ENCODE results near the gene AOPEP. TPM values are rescaled to one million over a fixed set of nuclear protein-coding genes. Genes with fewer than 3 reads are reported as not detected.
A peak's percentile ranks its signal among the peaks of the same experiment; 100 is the strongest.
"Not testable (repeated sequence)": the region's sequence is repeated elsewhere in the genome, so short reads cannot be mapped to it uniquely, and the experiment has no call there.

The AOPEP gene
- total RNA-seq, 1 donor from 2014 or later: 48.0 TPM

DNA sequence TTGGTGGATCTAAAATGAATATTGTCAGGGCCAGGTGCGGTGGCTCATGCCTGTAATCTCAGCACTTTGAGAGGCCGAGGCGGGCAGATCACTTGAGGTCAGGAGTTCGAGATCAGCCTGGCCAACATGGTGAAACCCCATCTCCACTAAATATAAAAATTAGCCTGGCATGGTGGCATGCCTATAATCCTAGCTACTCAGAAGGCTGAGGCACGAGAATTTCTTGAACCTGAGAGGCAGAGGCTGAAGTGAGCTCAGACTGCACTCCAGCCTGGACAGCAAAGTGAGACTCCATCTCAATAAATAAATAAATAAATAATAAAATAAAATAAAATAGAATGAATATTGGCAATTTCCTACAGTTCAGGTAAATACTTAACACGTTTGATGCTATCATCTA lies 213.8 kb downstream of the AOPEP start:
- H3K4me3 ChIP-seq (ENCODE audit: low read length in 3 of 3); H3K27ac ChIP-seq (ENCODE audit: low read depth, low read length); H3K9me3 ChIP-seq (ENCODE audit: control insufficient read depth in 3 of 3, low read length in 3 of 3); H3K9ac ChIP-seq (ENCODE audit: low read depth in 1 of 3, low read length in 3 of 3); H3K36me3 ChIP-seq (ENCODE audit: control insufficient read depth in 3 of 3, insufficient read depth in 3 of 3, low read length in 3 of 3); H3K27me3 ChIP-seq (ENCODE audit: control insufficient read depth in 3 of 3, insufficient read depth in 3 of 3, low read length in 3 of 3): not testable (repeated sequence)
- H3K4me1 ChIP-seq (ENCODE audit: control insufficient read depth in 3 of 3, insufficient read depth in 3 of 3, low read length in 3 of 3): peaks cover 26 to 37% (median 26%) of the 10 kb centered on the region in 3 donors

DNA sequence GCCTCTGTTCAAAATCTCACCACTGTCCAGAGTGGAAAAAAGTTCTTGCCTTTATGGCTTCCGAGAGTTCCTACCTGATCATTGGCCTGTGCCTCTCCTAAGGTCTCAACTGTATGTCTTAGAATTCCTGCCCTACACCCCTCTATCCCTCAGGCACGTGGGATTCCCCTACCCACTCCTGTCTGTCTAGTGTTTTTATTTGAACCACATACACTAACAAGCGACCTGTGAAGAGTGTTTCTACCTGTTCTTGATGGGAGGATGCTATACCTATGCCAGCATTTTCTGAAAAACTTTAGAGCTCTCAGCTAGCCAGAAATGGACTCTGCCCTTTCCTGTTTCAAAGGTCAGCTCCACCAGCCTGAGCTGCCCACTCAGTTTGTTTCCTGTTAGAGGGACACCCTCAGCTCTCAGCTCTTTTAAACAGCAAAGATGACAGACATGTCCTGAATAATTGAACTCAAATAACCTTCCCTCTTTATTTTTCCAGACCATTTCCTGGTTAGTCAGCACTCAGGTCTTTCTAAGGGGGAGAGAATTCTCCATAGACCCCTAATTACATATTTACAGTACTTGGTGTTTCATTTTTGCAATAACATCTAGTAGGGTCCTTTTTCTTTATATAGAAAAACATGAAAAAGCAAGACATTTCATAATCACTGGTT lies 214.8 kb downstream of the AOPEP start:
- Histone ChIP-seq H3K27me3 (ENCODE audit: control insufficient read depth in 3 of 3, insufficient read depth in 3 of 3, low read length in 3 of 3) (no peaks in the 10 kb centered on the region), H3K9ac (ENCODE audit: low read depth in 1 of 3, low read length in 3 of 3) (peak overlapping the region in 1 of 3 donors; percentile 18), H3K27ac (ENCODE audit: low read depth, low read length) (peak overlapping the region; percentile 38), H3K9me3 (ENCODE audit: control insufficient read depth in 3 of 3, low read length in 3 of 3) (no peaks in the 10 kb centered on the region), H3K4me1 (ENCODE audit: control insufficient read depth in 3 of 3, insufficient read depth in 3 of 3, low read length in 3 of 3) (peaks cover 30 to 46% (median 34%) of the 10 kb centered on the region in 3 donors), H3K4me3 (ENCODE audit: low read length in 3 of 3) (peak overlapping the region in 2 of 3 donors; percentile 5 to 23), H3K36me3 (ENCODE audit: control insufficient read depth in 3 of 3, insufficient read depth in 3 of 3, low read length in 3 of 3) (no peaks in the 10 kb centered on the region)

DNA sequence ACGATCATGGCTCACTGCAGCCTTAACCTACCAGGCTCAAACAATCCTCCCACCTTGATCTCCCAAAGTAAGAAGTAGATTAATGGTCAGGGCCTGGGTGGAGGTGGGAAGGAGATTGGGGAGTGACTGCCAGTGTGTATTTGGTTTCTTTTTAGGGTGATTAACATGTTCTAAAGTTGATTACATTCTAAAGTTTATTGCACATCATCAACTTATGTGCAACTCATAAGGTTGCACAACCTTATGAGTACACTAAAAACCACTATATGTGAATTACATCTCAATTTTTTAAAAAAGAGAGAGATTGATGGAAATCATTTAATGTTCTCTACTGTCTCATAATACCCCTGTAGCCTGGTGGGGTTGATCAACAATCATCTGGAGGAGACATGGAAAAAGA lies 218.1 kb downstream of the AOPEP start:
- peaks cover 37 to 51% (median 41%) of the 10 kb centered on the region in 3 donors for H3K4me1 ChIP-seq (ENCODE audit: control insufficient read depth in 3 of 3, insufficient read depth in 3 of 3, low read length in 3 of 3)
- H3K9ac ChIP-seq (ENCODE audit: low read depth in 1 of 3, low read length in 3 of 3): peak overlapping the region in 1 of 3 donors; percentile 69
- no peaks in the 10 kb centered on the region for H3K36me3 ChIP-seq (ENCODE audit: control insufficient read depth in 3 of 3, insufficient read depth in 3 of 3, low read length in 3 of 3)
- H3K27me3 ChIP-seq (ENCODE audit: control insufficient read depth in 3 of 3, insufficient read depth in 3 of 3, low read length in 3 of 3): no peaks in the 10 kb centered on the region
- H3K4me3 ChIP-seq (ENCODE audit: low read length in 3 of 3): peak overlapping the region in 2 of 3 donors; percentile 60 to 64
- peak overlapping the region; percentile 64 for H3K27ac ChIP-seq (ENCODE audit: low read depth, low read length)
- no peaks in the 10 kb centered on the region for H3K9me3 ChIP-seq (ENCODE audit: control insufficient read depth in 3 of 3, low read length in 3 of 3)

DNA sequence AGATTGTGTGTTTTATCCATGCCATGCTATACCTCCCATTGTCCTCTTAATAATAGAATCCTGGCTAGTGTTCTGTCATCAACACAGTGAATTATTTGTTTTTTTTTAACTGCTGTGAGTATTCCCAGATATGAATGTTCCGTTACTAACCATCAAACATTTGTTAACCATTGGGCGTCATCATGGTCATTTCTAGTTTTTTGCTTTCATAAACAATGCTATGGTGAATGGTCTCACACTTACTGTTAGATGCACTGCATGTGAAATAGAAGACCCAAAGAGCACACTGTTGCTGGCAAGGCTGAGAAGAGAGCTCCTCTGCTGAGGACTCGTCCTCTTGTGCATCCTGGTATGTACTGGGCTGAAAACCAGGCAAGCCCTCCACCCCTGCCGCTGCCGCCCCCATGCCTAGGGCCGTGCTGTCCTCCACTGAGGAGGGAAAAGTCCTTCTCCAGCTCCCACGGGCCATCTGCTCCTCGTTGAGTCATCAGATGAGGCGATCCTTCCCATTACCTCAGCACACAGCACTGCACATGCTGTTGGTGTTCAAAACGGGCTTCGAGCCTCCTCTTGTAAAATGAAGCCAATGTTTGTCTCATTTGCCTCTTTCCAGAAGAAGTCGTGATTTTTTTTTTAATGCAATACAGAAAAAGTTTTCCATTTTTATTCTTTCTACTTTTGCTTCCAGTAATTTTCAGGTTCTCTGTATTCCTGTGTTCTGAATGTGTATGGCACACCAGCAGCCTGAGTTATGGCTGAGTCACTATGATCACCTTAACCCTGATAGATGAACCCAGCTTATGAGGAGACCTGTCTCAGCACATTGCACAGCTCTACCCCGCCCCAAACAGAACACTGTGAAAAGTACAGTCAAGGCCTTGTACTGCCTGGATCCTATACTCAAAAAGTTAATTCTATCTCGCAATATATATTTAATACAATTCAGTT lies 219.0 kb downstream of the AOPEP start:
- peaks cover 42 to 55% (median 47%) of the 10 kb centered on the region in 3 donors for H3K4me1 ChIP-seq (ENCODE audit: control insufficient read depth in 3 of 3, insufficient read depth in 3 of 3, low read length in 3 of 3)
- H3K27me3 ChIP-seq (ENCODE audit: control insufficient read depth in 3 of 3, insufficient read depth in 3 of 3, low read length in 3 of 3): no peaks in the 10 kb centered on the region
- peak overlapping the region in 2 of 3 donors; percentile 58 to 69 for H3K9ac ChIP-seq (ENCODE audit: low read depth in 1 of 3, low read length in 3 of 3)
- no peaks in the 10 kb centered on the region for H3K36me3 ChIP-seq (ENCODE audit: control insufficient read depth in 3 of 3, insufficient read depth in 3 of 3, low read length in 3 of 3)
- H3K9me3 ChIP-seq (ENCODE audit: control insufficient read depth in 3 of 3, low read length in 3 of 3): no peaks in the 10 kb centered on the region
- H3K4me3 ChIP-seq (ENCODE audit: low read length in 3 of 3): peak overlapping the region; percentile 47 to 64 (median 60)
- H3K27ac ChIP-seq (ENCODE audit: low read depth, low read length): peak overlapping the region; percentile 64

DNA sequence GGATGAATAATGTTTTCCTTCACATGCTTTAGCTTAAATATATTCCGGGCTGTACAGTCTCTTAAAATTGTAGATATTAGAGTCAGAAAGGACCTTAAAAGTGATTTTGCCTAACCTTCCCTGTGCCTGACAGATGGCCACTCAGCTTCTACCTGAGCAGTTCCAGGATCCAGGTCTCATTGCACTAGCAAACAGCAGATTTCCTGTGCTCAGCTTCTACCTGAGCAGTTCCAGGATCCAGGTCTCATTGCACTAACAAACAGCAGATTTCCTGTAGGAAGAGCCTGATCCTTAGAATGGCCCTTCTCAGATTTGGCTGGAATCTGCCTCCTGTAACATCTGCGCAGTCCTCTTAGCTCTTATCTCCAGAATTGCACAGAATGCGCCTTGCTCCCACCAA lies 219.8 kb downstream of the AOPEP start:
- Histone ChIP-seq H3K36me3 (ENCODE audit: control insufficient read depth in 3 of 3, insufficient read depth in 3 of 3, low read length in 3 of 3) (no peaks in the 10 kb centered on the region), H3K4me1 (ENCODE audit: control insufficient read depth in 3 of 3, insufficient read depth in 3 of 3, low read length in 3 of 3) (peaks cover 43 to 55% (median 47%) of the 10 kb centered on the region in 3 donors), H3K27ac (ENCODE audit: low read depth, low read length) (peak overlapping the region; percentile 64), H3K27me3 (ENCODE audit: control insufficient read depth in 3 of 3, insufficient read depth in 3 of 3, low read length in 3 of 3) (no peaks in the 10 kb centered on the region), H3K9me3 (ENCODE audit: control insufficient read depth in 3 of 3, low read length in 3 of 3) (no peaks in the 10 kb centered on the region), H3K4me3 (ENCODE audit: low read length in 3 of 3) (no peak overlapping the region), H3K9ac (ENCODE audit: low read depth in 1 of 3, low read length in 3 of 3) (peak overlapping the region in 1 of 3 donors; percentile 44)

DNA sequence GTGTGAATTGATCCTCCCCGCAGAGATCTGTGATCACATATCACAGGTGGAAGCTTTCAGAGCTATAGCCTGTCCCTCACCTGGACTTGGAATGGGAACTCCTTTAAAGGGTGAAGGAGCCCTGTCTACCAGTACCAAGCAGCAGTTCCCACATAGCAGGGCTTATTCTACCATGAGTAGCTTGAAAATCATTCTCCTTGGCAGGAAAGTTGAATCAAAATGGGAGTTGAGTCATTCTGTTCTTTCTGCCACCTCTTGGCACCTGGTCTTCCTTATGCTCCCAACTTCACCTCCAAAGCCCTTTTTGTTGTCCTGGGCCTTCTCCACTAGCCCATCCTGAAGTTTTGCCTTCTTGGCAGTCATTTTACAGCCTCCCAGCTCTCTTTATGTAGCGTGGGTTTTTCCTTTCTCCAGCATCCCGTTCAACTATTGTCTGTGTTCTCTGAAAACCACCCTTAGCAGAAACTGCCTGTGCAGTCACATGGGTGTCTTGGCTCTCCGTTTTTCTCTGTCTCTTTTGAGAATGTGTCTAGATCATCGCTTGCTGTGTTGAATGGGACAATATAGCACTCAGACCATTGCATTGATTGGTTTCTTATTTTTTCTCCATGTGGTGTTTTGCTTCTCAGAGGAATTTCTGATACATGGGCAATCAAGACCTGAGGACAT lies 222.2 kb downstream of the AOPEP start:
- Histone ChIP-seq H3K4me3 (ENCODE audit: low read length in 3 of 3) (no peak overlapping the region), H3K4me1 (ENCODE audit: control insufficient read depth in 3 of 3, insufficient read depth in 3 of 3, low read length in 3 of 3) (peaks cover 57 to 70% (median 65%) of the 10 kb centered on the region in 3 donors), H3K27ac (ENCODE audit: low read depth, low read length) (peak overlapping the region; percentile 84), H3K9me3 (ENCODE audit: control insufficient read depth in 3 of 3, low read length in 3 of 3) (no peaks in the 10 kb centered on the region), H3K27me3 (ENCODE audit: control insufficient read depth in 3 of 3, insufficient read depth in 3 of 3, low read length in 3 of 3) (no peaks in the 10 kb centered on the region), H3K36me3 (ENCODE audit: control insufficient read depth in 3 of 3, insufficient read depth in 3 of 3, low read length in 3 of 3) (no peaks in the 10 kb centered on the region), H3K9ac (ENCODE audit: low read depth in 1 of 3, low read length in 3 of 3) (no peak overlapping the region)

DNA sequence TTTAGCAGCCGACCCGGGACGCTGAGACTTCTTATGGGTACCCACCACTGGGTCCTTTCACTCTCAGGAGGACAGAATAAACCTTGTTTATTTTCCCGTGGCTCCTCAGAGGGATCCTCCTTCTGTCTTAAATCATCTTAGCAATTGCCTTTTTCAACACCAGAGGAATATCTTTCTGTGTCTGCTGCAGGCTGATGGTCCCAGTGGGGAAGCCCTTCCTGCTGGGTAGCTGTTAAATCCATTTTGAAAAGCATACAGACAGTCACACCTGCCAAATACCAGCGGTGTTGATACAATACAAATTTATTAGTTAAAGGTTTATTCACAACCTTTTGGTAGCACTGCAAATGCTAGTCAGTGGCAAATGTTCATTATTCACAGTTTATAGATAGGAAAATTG lies 222.9 kb downstream of the AOPEP start:
- Histone ChIP-seq H3K9ac (ENCODE audit: low read depth in 1 of 3, low read length in 3 of 3) (no peak overlapping the region), H3K36me3 (ENCODE audit: control insufficient read depth in 3 of 3, insufficient read depth in 3 of 3, low read length in 3 of 3) (no peaks in the 10 kb centered on the region), H3K4me3 (ENCODE audit: low read length in 3 of 3) (peak overlapping the region in 1 of 3 donors; percentile 2), H3K27me3 (ENCODE audit: control insufficient read depth in 3 of 3, insufficient read depth in 3 of 3, low read length in 3 of 3) (no peaks in the 10 kb centered on the region), H3K9me3 (ENCODE audit: control insufficient read depth in 3 of 3, low read length in 3 of 3) (no peaks in the 10 kb centered on the region), H3K27ac (ENCODE audit: low read depth, low read length) (peak overlapping the region; percentile 84), H3K4me1 (ENCODE audit: control insufficient read depth in 3 of 3, insufficient read depth in 3 of 3, low read length in 3 of 3) (peaks cover 57 to 70% (median 67%) of the 10 kb centered on the region in 3 donors)

DNA sequence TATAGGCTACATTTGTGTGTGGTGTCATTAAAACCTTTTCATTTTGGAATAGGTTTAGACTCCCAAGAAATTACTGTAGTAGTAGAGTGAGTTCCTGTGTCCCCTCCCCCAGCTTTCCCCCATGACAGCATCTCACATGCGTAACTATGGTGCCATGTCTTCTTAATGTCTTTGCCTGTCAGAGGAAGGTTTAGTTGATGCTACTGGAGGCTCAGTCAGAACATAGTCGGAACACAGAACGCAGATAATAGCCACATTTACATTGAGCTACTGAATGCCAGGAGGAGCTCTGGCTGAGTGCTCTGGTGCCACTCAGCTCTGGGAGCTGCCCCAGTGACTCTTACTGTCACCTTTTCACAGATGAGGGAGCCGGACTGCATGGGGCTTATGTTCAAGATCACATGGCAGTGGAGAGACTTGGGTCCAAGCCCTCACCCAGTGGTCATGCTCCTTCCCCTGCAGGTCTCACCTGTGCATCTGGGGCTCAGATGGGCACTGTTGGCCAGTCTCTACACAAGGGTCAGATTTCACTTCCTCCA lies 223.6 kb downstream of the AOPEP start:
- peak overlapping the region in 2 of 3 donors; percentile 67 to 70 for H3K9ac ChIP-seq (ENCODE audit: low read depth in 1 of 3, low read length in 3 of 3)
- peak overlapping the region; percentile 84 for H3K27ac ChIP-seq (ENCODE audit: low read depth, low read length)
- no peaks in the 10 kb centered on the region for H3K9me3 ChIP-seq (ENCODE audit: control insufficient read depth in 3 of 3, low read length in 3 of 3)
- H3K4me1 ChIP-seq (ENCODE audit: control insufficient read depth in 3 of 3, insufficient read depth in 3 of 3, low read length in 3 of 3): peaks cover 54 to 70% (median 67%) of the 10 kb centered on the region in 3 donors
- no peaks in the 10 kb centered on the region for H3K36me3 ChIP-seq (ENCODE audit: control insufficient read depth in 3 of 3, insufficient read depth in 3 of 3, low read length in 3 of 3)
- H3K4me3 ChIP-seq (ENCODE audit: low read length in 3 of 3): peak overlapping the region; percentile 2 to 37 (median 32)
- H3K27me3 ChIP-seq (ENCODE audit: control insufficient read depth in 3 of 3, insufficient read depth in 3 of 3, low read length in 3 of 3): no peaks in the 10 kb centered on the region

DNA sequence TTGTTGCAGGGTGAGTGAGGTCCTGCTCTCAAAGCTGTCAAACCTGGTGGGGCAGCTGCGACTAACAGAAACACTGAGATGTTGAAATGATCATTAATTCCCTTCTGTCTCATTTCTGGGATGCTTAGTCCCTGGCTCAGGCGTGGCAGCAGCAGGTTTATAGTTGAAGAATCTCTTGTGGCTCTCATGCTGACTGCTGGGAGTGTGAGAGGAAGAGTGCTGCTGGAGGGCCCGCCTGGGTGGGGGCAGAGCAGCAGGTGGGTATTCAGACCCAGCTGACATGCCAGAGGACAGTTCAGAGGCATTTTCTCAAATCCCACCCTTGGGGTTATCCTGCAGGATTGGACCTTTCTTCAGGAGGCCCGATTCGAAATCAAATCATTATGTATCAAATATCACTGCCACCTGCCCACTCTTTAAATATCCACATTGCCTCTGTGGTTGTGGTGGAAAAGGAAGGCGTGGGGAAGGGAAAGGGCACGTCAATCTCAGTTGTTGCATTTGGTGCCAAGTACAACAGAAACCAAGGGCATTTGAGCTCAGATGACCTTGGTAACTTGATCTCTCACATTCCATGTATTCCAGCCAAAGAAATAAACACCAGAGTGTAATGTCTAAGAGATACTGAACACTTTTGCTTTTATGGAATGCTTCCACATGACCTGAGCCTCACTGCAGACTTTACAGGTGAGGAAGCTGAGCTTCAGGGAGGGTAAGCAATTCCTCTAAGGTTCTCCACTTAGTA lies 224.3 kb downstream of the AOPEP start:
- no peaks in the 10 kb centered on the region for H3K36me3 ChIP-seq (ENCODE audit: control insufficient read depth in 3 of 3, insufficient read depth in 3 of 3, low read length in 3 of 3)
- peak overlapping the region; percentile 2 to 32 (median 22) for H3K4me3 ChIP-seq (ENCODE audit: low read length in 3 of 3)
- no peaks in the 10 kb centered on the region for H3K27me3 ChIP-seq (ENCODE audit: control insufficient read depth in 3 of 3, insufficient read depth in 3 of 3, low read length in 3 of 3)
- peak overlapping the region; percentile 42 to 70 (median 67) for H3K9ac ChIP-seq (ENCODE audit: low read depth in 1 of 3, low read length in 3 of 3)
- H3K9me3 ChIP-seq (ENCODE audit: control insufficient read depth in 3 of 3, low read length in 3 of 3): no peaks in the 10 kb centered on the region
- H3K27ac ChIP-seq (ENCODE audit: low read depth, low read length): peak overlapping the region; percentile 84
- H3K4me1 ChIP-seq (ENCODE audit: control insufficient read depth in 3 of 3, insufficient read depth in 3 of 3, low read length in 3 of 3): peaks cover 51 to 63% (median 62%) of the 10 kb centered on the region in 3 donors
